Measurements from ENCODE around the gene UBR4. TPM values are rescaled to one million over a fixed set of nuclear protein-coding genes. Genes with fewer than 3 reads are reported as not detected.
"Not testable (repeated sequence)": the region's sequence is repeated elsewhere in the genome, so short reads cannot be mapped to it uniquely, and the experiment has no call there.

The UBR4 gene
- polyA plus RNA-seq, 1 of the 3 experiments (the other 2 are of a cell fraction) = 68.7 TPM

DNA sequence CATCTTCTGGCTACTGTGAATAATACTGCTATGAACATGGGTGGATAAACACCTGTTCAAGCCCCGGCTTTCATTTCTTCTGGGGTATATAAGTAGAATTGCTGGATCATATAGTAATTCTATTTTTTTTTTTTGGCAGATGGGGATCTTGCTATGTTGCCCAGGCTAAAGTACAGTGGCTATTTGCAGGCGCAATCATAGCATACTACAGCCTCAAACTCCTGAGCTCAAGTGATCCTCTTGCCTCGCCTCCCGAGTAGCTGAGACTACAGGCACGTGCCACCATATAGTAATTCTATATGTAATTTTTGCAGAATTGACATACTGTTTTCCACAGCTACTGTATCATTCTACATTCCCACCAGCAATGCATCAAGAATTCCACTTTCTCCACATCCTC, 27.8 kb downstream of the UBR4 start:
- Histone ChIP-seq H2AFZ (ENCODE audit: low read depth) (no peak overlapping the region), H3K79me2 (ENCODE audit: insufficient read depth) (peaks cover 2% of the 10 kb centered on the region; the same call in 1 of the 2 replicates), H4K20me1 (ENCODE audit: insufficient read depth) (0 out of 2 replicates have a peak, but pooled peaks cover 3% of the 10 kb centered on the region), H3K27ac (ENCODE audit: low read depth in 2 of 2, low read length in 1 of 2) (no peak overlapping the region), H3K9me3 (no peaks in the 10 kb centered on the region), H3F3A (replicated peaks; ENCODE audit: insufficient read depth) (peaks cover 10% of the 10 kb centered on the region), H3K4me2 (no peak overlapping the region), H3K36me3 (replicated peaks in 1 of 2; ENCODE audit: control insufficient read depth in 1 of 2, insufficient read depth in 2 of 2, low read length in 1 of 2) (peaks cover 76 to 87% of the 10 kb centered on the region in 2 experiments), H3K4me1 (ENCODE audit: control insufficient read depth in 1 of 2, insufficient read depth in 2 of 2, low read depth in 1 of 2, low read length in 1 of 2) (no peaks in the 10 kb centered on the region), H3K4me3 (ENCODE audit: low read depth in 2 of 2, low read length in 1 of 2) (no peak overlapping the region), H3K9ac (no peak overlapping the region), H3K27me3 (ENCODE audit: insufficient read depth) (no peaks in the 10 kb centered on the region), H3K9me2 (no peaks in the 10 kb centered on the region)
- DNase-seq = no peak
- ChIA-PET POLR2A (no interaction called here), CTCF (interaction anchor here (0.8 kb wide), 1 partner anchor 230 kb away, joined by 3 read pairs; no protein-coding TSS in a partner anchor)
- TF ChIP-seq SMC3 (IDR thresholded peaks at IDR 0.05; ENCODE audit: low read depth, low read length) = no peak
- TF ChIP-seq GATA2 (CRISPR knock-in tag; IDR thresholded peaks at IDR 0.05) = no peak
- TF ChIP-seq, protein P1, sequence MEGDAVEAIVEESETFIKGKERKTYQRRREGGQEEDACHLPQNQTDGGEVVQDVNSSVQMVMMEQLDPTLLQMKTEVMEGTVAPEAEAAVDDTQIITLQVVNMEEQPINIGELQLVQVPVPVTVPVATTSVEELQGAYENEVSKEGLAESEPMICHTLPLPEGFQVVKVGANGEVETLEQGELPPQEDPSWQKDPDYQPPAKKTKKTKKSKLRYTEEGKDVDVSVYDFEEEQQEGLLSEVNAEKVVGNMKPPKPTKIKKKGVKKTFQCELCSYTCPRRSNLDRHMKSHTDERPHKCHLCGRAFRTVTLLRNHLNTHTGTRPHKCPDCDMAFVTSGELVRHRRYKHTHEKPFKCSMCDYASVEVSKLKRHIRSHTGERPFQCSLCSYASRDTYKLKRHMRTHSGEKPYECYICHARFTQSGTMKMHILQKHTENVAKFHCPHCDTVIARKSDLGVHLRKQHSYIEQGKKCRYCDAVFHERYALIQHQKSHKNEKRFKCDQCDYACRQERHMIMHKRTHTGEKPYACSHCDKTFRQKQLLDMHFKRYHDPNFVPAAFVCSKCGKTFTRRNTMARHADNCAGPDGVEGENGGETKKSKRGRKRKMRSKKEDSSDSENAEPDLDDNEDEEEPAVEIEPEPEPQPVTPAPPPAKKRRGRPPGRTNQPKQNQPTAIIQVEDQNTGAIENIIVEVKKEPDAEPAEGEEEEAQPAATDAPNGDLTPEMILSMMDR (IDR thresholded peaks at IDR 0.05) = no peak
- TF ChIP-seq JUND (IDR thresholded peaks at IDR 0.05) = no peak
- TF ChIP-seq YY1 (IDR thresholded peaks at IDR 0.05; ENCODE audit: low read depth) = no peak
- 99% methylated on average over 5 of the region's 5 CpGs for WGBS (ENCODE audit: low lambda C conversion rate)

DNA sequence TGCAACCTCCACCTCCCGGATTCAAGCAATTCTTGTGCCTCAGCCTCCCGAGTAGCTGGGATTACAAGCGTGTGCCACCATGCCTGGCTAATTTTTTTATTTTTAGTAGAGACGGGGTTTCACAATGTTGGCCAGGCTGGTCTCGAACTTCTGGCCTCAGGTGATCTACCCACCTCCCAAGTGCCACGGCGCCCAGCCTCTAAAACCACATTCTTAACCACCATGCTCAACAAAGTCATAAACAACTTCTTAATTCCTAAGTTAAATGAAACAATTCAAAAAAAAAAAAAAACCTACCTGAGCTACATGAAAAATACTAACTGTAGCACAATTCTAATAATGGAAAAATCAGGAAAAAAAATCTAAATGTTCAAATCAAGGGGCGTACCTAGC, 29.8 kb downstream of the UBR4 start:
- 97% methylated on average over 8 of the region's 8 CpGs for WGBS (ENCODE audit: low lambda C conversion rate)
- peaks cover 78 to 88% of the 10 kb centered on the region in 2 experiments for H3K36me3 ChIP-seq (replicated peaks in 1 of 2; ENCODE audit: control insufficient read depth in 1 of 2, insufficient read depth in 2 of 2, low read length in 1 of 2)
- POLR2A ChIA-PET = not testable (repeated sequence)

DNA sequence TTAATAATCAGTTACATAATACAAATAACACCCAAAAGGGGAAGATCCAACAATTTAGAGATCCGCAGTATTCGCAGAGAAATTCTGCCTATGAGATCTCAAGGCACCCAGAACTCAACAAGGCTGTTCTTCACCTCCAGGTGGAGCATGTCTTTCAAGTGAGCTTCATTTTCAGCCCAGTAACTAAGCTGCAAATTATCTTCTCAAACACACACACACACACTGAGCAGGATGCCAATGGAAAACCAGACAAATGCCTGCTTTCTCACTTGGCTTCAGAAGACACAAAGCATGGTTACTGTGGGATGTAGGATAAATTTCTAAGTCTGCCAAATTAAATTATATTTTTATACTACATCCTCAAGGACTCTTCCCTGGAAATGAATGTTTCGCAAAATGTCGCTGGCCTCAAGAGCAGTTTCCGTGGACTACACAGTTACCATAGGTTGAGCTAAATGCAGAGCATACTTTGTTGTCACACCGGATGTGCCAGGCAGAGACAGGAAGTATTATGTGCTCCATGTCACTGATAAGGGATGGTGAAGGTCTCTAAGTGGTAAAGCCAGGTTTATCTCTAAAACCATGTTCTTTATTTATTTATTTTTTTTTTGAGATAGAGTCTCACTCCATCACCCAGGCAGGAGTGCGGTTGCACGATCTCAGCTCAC, 30.3 kb downstream of the UBR4 start:
- 86% methylated on average over 8 of the region's 8 CpGs for WGBS (ENCODE audit: low lambda C conversion rate)
- Histone ChIP-seq H2AFZ (ENCODE audit: low read depth) (no peak overlapping the region), H3F3A (replicated peaks; ENCODE audit: insufficient read depth) (peaks cover 10% of the 10 kb centered on the region), H3K27ac (ENCODE audit: low read depth in 2 of 2, low read length in 1 of 2) (peak overlapping the region in 1 of 2 experiments; percentile 28; a peak in 2 of 4 replicates), H3K9me3 (no peaks in the 10 kb centered on the region), H3K27me3 (ENCODE audit: insufficient read depth) (no peaks in the 10 kb centered on the region), H3K9me2 (no peaks in the 10 kb centered on the region), H3K4me2 (no peak overlapping the region), H3K9ac (no peak overlapping the region), H3K36me3 (replicated peaks in 1 of 2; ENCODE audit: control insufficient read depth in 1 of 2, insufficient read depth in 2 of 2, low read length in 1 of 2) (peaks cover 78 to 87% of the 10 kb centered on the region in 2 experiments), H3K4me3 (ENCODE audit: low read depth in 2 of 2, low read length in 1 of 2) (no peak overlapping the region), H3K4me1 (ENCODE audit: control insufficient read depth in 1 of 2, insufficient read depth in 2 of 2, low read depth in 1 of 2, low read length in 1 of 2) (no peaks in the 10 kb centered on the region), H3K79me2 (ENCODE audit: insufficient read depth) (no peaks in the 10 kb centered on the region; the same call in 1 of the 2 replicates), H4K20me1 (ENCODE audit: insufficient read depth) (0 out of 2 replicates have a peak, but pooled peaks cover 3% of the 10 kb centered on the region)
- ChIA-PET POLR2A (interaction anchor here (0.7 kb wide), 1 partner anchor 66 kb away, joined by 6 read pairs; no protein-coding TSS in a partner anchor), CTCF (interaction anchor here (0.9 to 2.8 kb wide), 20 partner anchors 9 to 482 kb away, joined by 3 to 15 read pairs (median 4); no protein-coding TSS in a partner anchor)
- peak; percentile 30 for DNase-seq
- no peak for TF ChIP-seq RXRA (IDR thresholded peaks at IDR 0.05; ENCODE audit: borderline replicate concordance, low read depth)
- TF ChIP-seq, protein P2, sequence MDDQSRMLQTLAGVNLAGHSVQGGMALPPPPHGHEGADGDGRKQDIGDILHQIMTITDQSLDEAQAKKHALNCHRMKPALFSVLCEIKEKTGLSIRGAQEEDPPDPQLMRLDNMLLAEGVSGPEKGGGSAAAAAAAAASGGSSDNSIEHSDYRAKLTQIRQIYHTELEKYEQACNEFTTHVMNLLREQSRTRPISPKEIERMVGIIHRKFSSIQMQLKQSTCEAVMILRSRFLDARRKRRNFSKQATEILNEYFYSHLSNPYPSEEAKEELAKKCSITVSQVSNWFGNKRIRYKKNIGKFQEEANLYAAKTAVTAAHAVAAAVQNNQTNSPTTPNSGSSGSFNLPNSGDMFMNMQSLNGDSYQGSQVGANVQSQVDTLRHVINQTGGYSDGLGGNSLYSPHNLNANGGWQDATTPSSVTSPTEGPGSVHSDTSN (IDR thresholded peaks at IDR 0.05) = no peak
- TF ChIP-seq, protein P3, sequence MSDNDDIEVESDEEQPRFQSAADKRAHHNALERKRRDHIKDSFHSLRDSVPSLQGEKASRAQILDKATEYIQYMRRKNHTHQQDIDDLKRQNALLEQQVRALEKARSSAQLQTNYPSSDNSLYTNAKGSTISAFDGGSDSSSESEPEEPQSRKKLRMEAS (IDR thresholded peaks at IDR 0.05; ENCODE audit: low read depth) = no peak
- TF ChIP-seq, protein P4, sequence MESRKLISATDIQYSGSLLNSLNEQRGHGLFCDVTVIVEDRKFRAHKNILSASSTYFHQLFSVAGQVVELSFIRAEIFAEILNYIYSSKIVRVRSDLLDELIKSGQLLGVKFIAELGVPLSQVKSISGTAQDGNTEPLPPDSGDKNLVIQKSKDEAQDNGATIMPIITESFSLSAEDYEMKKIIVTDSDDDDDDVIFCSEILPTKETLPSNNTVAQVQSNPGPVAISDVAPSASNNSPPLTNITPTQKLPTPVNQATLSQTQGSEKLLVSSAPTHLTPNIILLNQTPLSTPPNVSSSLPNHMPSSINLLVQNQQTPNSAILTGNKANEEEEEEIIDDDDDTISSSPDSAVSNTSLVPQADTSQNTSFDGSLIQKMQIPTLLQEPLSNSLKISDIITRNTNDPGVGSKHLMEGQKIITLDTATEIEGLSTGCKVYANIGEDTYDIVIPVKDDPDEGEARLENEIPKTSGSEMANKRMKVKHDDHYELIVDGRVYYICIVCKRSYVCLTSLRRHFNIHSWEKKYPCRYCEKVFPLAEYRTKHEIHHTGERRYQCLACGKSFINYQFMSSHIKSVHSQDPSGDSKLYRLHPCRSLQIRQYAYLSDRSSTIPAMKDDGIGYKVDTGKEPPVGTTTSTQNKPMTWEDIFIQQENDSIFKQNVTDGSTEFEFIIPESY (IDR thresholded peaks at IDR 0.05; ENCODE audit: borderline replicate concordance, low read depth) = no peak
- no peak for TF ChIP-seq MXI1 (IDR thresholded peaks at IDR 0.05; ENCODE audit: low read depth, low read length)
- TF ChIP-seq, protein P5, sequence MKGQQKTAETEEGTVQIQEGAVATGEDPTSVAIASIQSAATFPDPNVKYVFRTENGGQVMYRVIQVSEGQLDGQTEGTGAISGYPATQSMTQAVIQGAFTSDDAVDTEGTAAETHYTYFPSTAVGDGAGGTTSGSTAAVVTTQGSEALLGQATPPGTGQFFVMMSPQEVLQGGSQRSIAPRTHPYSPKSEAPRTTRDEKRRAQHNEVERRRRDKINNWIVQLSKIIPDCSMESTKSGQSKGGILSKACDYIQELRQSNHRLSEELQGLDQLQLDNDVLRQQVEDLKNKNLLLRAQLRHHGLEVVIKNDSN (IDR thresholded peaks at IDR 0.05; ENCODE audit: borderline replicate concordance, low read depth) = no peak
- TF ChIP-seq RAD21 (IDR thresholded peaks at IDR 0.05; ENCODE audit: low read length) = peak; percentile 33
- TF ChIP-seq SIN3A (IDR thresholded peaks at IDR 0.05; ENCODE audit: borderline replicate concordance, low read depth, low read length) = no peak
- TF ChIP-seq ELF1 (IDR thresholded peaks at IDR 0.05) = no peak
- no peak for TF ChIP-seq FOSL2 (IDR thresholded peaks at IDR 0.05; ENCODE audit: borderline replicate concordance, low read depth)
- no peak for TF ChIP-seq RCOR1 (IDR thresholded peaks at IDR 0.05; ENCODE audit: low read length)

More for the DNA sequence above, 29.8 kb downstream of the UBR4 start:
- H2AFZ ChIP-seq (ENCODE audit: low read depth); H3K4me2 ChIP-seq; H3K9ac ChIP-seq; H3K79me2 ChIP-seq (ENCODE audit: insufficient read depth); H4K20me1 ChIP-seq (ENCODE audit: insufficient read depth); H3K4me1 ChIP-seq (ENCODE audit: control insufficient read depth in 1 of 2, insufficient read depth in 2 of 2, low read depth in 1 of 2, low read length in 1 of 2); H3K4me3 ChIP-seq (ENCODE audit: low read depth in 2 of 2, low read length in 1 of 2); H3K27ac ChIP-seq (ENCODE audit: low read depth in 2 of 2, low read length in 1 of 2); H3K9me2 ChIP-seq; H3K27me3 ChIP-seq (ENCODE audit: insufficient read depth); H3K9me3 ChIP-seq; DNase-seq: not testable (repeated sequence)
- peaks cover 10% of the 10 kb centered on the region for H3F3A ChIP-seq (replicated peaks; ENCODE audit: insufficient read depth)
- CTCF ChIA-PET = interaction anchor here (1.0 to 2.8 kb wide), 13 partner anchors 9 to 481 kb away, joined by 3 to 15 read pairs (median 4); no protein-coding TSS in a partner anchor
